Breast epithelium (tissue), 4 donors: ENCODE measurements around the gene MSANTD7. TPM values are rescaled to one million over a fixed set of nuclear protein-coding genes. Genes with fewer than 3 reads are reported as not detected.
"Not testable (repeated sequence)": the region's sequence is repeated elsewhere in the genome, so short reads cannot be mapped to it uniquely, and the experiment has no call there.

Experiments used
- DNase-seq, 2 donors: peaks; one replicate each; pipeline ENCODE4 v3.0.0-alpha.2; 2019; ENCODE audit warnings: low spot score in 2 of 2
- H3K27ac ChIP-seq, 2 donors: fragments of 200-600 bp; sonication (generic) in 1 of 2; one replicate each; pipeline ENCODE4 v1.5.1; 2016 to 2019; ENCODE audit warnings: mild to moderate bottlenecking in 1 of 2
- H3K27me3 ChIP-seq, 2 donors: fragments of 200-600 bp; sonication (generic) in 1 of 2; one replicate each; pipeline versions ENCODE4 v1.5.1 to v1.6.0; 2017 to 2019; ENCODE audit warnings: control low read depth in 1 of 2, mild to moderate bottlenecking in 1 of 2
- H3K36me3 ChIP-seq: fragments of 200-600 bp; one replicate; pipeline ENCODE4 v1.5.1; 2019
- H3K4me1 ChIP-seq, 2 donors: fragments of 200-600 bp; sonication (generic); one replicate each; pipeline ENCODE4 v1.5.1; 2016 to 2019; ENCODE audit warnings: control low read depth in 1 of 2
- H3K4me3 ChIP-seq, 3 donors: fragments of 200-600 bp; sonication (generic); 1 replicate in 2 of 3; 2 replicates in 1 of 3; pipeline ENCODE4 v1.5.1; 2016 to 2019; ENCODE audit warnings: mild to moderate bottlenecking in 3 of 3, moderate library complexity in 2 of 3
- H3K9me3 ChIP-seq, 2 donors: fragments of 200-600 bp; sonication (generic) in 1 of 2; one replicate each; pipeline ENCODE4 v1.5.1; 2016 to 2019; ENCODE audit warnings: control low read depth in 1 of 2
- POLR2A ChIP-seq: fragments of 450-650 bp; IDR thresholded peaks from one replicate; pipeline ENCODE4 v1.6.1; 2016; ENCODE audit warnings: antibody characterized with exemption, mild to moderate bottlenecking, moderate library complexity
- POLR2AphosphoS5 ChIP-seq, 3 donors: sonication (generic); formaldehyde crosslinking; IDR thresholded peaks; one replicate each; pipeline ENCODE4 v1.6.1; 2017; ENCODE audit warnings: antibody characterized with exemption in 3 of 3
- intact Hi-C: fragments of 100-400 bp; cut with DNase I; formaldehyde crosslinking; loops from one replicate; pipeline ENCODE4 v1.15.1; 2023; ENCODE audit warnings: low total_unique reads
- total RNA-seq, 3 donors: library from RNA; depleted of rRNA; stranded (reverse); fragments of >200 nt; gene quantifications; one replicate each; pipeline ENCODE4 v1.1.0, GENCODE V29; 2016
- TF ChIP-seq, protein P1 (sequence below), 3 donors: fragments of 450-650 bp; IDR thresholded peaks; one replicate each; pipeline ENCODE4 v1.5.1; 2016 to 2017; ENCODE audit warnings: antibody characterized with exemption in 3 of 3, mild to moderate bottlenecking in 3 of 3, moderate library complexity in 3 of 3

MSANTD7 gene
- total RNA-seq, 3 donors from 2014 or later, result 9.6 to 14.0 (median 11.1) TPM

DNA sequence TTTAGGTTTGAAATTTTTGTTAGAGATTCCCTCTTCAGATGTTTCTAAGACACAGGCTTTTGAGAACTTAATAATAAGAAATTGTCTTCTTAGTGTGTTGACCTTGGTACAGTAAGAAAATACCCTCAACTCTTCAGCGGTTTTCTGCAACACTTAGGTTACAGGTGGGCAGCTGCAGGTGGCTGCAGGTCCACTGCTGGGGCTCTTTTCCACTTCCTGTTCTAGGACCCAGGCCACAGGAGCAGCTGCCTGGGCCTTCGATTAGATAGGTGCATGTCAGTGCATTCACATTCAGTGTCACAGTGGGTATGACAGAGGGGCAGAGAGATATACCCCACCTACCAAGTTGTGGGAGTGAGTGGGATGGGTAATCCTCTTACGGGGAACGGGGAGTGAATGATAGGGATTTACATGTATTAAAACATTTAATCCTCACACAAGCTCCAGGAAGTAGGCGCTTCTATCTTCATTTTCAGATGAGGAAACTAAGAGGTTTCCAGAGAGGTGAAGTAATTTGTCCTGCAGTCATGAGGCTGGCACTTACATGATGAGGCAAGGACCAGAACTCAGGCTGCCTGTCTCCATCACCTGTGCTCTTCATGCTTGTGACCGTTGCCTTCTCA is 20.3 kb downstream of the MSANTD7 start:
- H3K9me3 ChIP-seq, result no peaks in the 10 kb centered on the region
- no peaks in the 10 kb centered on the region for H3K4me1 ChIP-seq
- DNase-seq, result no peak
- H3K27me3 ChIP-seq, result no peaks in the 10 kb centered on the region
- no peak for TF ChIP-seq POLR2A
- TF ChIP-seq, protein P1, sequence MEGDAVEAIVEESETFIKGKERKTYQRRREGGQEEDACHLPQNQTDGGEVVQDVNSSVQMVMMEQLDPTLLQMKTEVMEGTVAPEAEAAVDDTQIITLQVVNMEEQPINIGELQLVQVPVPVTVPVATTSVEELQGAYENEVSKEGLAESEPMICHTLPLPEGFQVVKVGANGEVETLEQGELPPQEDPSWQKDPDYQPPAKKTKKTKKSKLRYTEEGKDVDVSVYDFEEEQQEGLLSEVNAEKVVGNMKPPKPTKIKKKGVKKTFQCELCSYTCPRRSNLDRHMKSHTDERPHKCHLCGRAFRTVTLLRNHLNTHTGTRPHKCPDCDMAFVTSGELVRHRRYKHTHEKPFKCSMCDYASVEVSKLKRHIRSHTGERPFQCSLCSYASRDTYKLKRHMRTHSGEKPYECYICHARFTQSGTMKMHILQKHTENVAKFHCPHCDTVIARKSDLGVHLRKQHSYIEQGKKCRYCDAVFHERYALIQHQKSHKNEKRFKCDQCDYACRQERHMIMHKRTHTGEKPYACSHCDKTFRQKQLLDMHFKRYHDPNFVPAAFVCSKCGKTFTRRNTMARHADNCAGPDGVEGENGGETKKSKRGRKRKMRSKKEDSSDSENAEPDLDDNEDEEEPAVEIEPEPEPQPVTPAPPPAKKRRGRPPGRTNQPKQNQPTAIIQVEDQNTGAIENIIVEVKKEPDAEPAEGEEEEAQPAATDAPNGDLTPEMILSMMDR (IDR thresholded peaks at IDR 0.05), result no peak
- TF ChIP-seq POLR2AphosphoS5 (IDR thresholded peaks at IDR 0.05), result no peak
- intact Hi-C loops, result no loop called here
- no peak overlapping the region for H3K4me3 ChIP-seq
- no peak overlapping the region for H3K27ac ChIP-seq
- no peaks in the 10 kb centered on the region for H3K36me3 ChIP-seq

DNA sequence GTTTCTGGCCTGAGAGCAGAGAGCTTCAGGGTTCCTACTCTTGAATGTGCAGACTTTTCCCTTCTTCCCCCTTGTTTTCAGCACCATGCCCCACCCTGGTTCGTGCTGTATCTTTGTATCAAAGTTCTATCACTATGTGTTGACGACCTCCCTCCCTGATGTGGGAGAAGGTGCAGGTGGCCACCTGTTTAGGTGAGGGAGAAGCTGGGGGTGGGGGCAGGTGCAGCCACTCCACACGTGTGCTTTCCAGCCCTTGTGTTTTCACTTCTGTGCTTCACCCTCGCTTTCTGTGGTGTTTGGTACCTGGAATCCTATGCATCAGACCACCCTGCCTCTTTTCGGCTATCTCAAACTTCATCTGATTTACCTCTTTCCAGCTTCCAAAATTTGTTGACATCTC is 20.9 kb downstream of the MSANTD7 start:
- H3K36me3 ChIP-seq, result no peaks in the 10 kb centered on the region
- no peak for DNase-seq
- TF ChIP-seq POLR2A (no peak), POLR2AphosphoS5 (IDR thresholded peaks at IDR 0.05) (no peak)
- TF ChIP-seq, protein P1 (IDR thresholded peaks at IDR 0.05), result no peak
- intact Hi-C loops, result no loop called here
- H3K4me1 ChIP-seq, result no peaks in the 10 kb centered on the region
- H3K27ac ChIP-seq, result no peak overlapping the region
- H3K27me3 ChIP-seq, result no peaks in the 10 kb centered on the region
- no peaks in the 10 kb centered on the region for H3K9me3 ChIP-seq
- H3K4me3 ChIP-seq, result no peak overlapping the region

DNA sequence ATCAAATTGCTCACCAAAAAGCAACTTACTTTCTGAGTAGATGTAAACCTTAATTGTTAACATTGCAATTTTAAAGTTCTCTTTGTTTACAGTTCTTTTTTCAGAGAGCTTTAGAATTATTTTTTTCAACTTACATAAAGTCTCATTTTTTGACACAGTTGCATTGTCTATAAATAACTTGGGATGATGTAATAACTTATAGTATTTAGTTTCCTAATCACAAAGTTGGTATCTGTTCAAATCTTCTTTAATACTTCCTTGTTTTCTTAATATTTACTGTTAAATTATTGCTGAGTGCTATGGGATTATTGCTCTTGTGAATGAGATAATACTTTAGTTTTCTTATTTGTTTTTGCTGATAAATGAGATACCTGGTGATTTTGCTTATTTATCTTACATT is 21.7 kb downstream of the MSANTD7 start:
- Histone ChIP-seq H3K36me3 (no peaks in the 10 kb centered on the region), H3K27ac (no peak overlapping the region), H3K4me3 (no peak overlapping the region), H3K9me3 (no peaks in the 10 kb centered on the region), H3K4me1 (no peaks in the 10 kb centered on the region), H3K27me3 (no peaks in the 10 kb centered on the region)
- intact Hi-C loops, result no loop called here
- TF ChIP-seq POLR2AphosphoS5 (IDR thresholded peaks at IDR 0.05) (no peak), POLR2A (no peak)
- TF ChIP-seq, protein P1 (IDR thresholded peaks at IDR 0.05), result no peak
- DNase-seq, result no peak

DNA sequence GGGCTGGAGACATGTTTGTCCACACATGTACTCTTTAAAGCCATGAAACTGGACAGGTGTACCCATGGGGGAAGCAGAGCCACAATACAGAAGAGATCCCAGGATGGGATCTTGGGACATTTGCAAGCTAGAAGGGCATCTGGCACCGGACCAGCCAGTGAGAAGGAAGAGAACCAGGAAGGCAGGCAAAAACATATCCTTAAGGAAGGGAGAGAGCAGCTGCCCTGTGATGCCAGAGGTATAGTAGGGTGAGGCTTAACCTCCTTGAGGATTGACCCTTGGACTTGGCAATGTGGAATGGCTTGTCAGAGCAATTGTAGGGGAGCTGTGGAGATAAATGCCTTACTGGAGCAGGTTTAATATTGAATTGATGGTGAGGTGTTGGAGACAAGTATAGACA is 22.7 kb downstream of the MSANTD7 start:
- Histone ChIP-seq H3K27me3 (no peaks in the 10 kb centered on the region), H3K36me3 (no peaks in the 10 kb centered on the region), H3K9me3 (no peaks in the 10 kb centered on the region), H3K27ac (no peak overlapping the region), H3K4me1 (no peaks in the 10 kb centered on the region), H3K4me3 (no peak overlapping the region)
- TF ChIP-seq POLR2AphosphoS5 (IDR thresholded peaks at IDR 0.05) (no peak), POLR2A (no peak)
- TF ChIP-seq, protein P1 (IDR thresholded peaks at IDR 0.05), result no peak
- DNase-seq, result no peak
- intact Hi-C loops, result no loop called here

DNA sequence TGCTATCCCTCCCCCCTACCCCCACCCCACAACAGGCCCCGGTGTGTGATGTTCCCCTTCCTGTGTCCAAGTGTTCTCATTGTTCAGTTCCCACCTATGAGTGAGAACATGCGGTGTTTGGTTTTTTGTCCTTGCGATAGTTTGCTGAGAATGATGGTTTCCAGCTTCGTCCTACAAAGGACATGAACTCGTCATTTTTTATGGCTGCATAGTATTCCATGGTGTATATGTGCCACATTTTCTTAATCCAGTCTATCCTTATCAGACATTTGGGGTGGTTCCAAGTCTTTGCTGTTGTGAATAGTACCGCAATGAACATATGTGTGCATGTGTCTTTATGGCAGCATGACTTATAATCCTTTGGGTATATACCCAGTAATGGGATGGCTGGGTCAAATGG is 26.4 kb downstream of the MSANTD7 start:
- intact Hi-C loops, H3K27me3 ChIP-seq, H3K27ac ChIP-seq, H3K4me3 ChIP-seq, H3K4me1 ChIP-seq, DNase-seq, H3K9me3 ChIP-seq: not testable (repeated sequence)
- peaks cover 10% of the 10 kb centered on the region for H3K36me3 ChIP-seq

DNA sequence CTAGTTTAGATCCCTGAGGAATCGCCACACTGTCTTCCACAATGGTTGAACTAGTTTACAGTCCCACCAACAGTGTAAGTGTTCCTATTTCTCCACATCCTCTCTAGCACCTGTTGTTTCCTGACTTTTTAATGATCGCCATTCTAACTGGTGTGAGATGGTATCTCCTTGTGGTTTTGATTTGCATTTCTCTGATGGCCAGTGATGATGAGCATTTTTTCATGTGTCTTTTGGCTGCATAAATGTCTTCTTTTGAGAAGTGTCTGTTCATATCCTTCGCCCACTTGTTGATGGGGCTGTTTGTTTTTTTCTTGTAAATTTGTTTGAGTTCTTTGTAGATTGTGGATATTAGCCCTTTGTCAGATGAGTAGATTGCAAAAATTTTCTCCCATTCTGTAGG is 26.8 kb downstream of the MSANTD7 start:
- DNase-seq, H3K4me3 ChIP-seq, H3K4me1 ChIP-seq, intact Hi-C loops, H3K27me3 ChIP-seq, H3K27ac ChIP-seq, H3K9me3 ChIP-seq: not testable (repeated sequence)
- peaks cover 10% of the 10 kb centered on the region for H3K36me3 ChIP-seq
